Measurements from ENCODE around the gene MCRIP1. TPM values are rescaled to one million over a fixed set of nuclear protein-coding genes. Genes with fewer than 3 reads are reported as not detected.
A peak's percentile ranks its signal among the peaks of the same experiment; 100 is the strongest.

MCRIP1 gene
- total and polyA plus RNA-seq, 9 of the 15 experiments (the other 6 are each of a cell fraction or from before 2014, with no cell fraction given) = 0.39 to 35.8 (median 9.7) TPM

- peak; percentile 82 for TF ChIP-seq GMEB1 (CRISPR knock-in tag; IDR thresholded peaks at IDR 0.05)
- TF ChIP-seq MTA2 (IDR thresholded peaks at IDR 0.05; ENCODE audit: low read depth) = no peak
- TF ChIP-seq, protein P1, sequence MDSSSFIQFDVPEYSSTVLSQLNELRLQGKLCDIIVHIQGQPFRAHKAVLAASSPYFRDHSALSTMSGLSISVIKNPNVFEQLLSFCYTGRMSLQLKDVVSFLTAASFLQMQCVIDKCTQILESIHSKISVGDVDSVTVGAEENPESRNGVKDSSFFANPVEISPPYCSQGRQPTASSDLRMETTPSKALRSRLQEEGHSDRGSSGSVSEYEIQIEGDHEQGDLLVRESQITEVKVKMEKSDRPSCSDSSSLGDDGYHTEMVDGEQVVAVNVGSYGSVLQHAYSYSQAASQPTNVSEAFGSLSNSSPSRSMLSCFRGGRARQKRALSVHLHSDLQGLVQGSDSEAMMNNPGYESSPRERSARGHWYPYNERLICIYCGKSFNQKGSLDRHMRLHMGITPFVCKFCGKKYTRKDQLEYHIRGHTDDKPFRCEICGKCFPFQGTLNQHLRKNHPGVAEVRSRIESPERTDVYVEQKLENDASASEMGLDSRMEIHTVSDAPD (CRISPR knock-in tag; IDR thresholded peaks at IDR 0.05) = no peak
- TF ChIP-seq TOE1 (IDR thresholded peaks at IDR 0.05; ENCODE audit: borderline replicate concordance) = no peak
- TF ChIP-seq TOE1 (CRISPR knock-in tag; IDR thresholded peaks at IDR 0.05; ENCODE audit: borderline replicate concordance, low read depth) = 0 out of 2 replicates have a peak, but pooled peaks have one; percentile 27
- peak; percentile 88 for TF ChIP-seq SAP30 (IDR thresholded peaks at IDR 0.05; ENCODE audit: borderline replicate concordance, insufficient read depth, low read depth, low read length, poor library complexity, severe bottlenecking)
- TF ChIP-seq KLF1 (tag; IDR thresholded peaks at IDR 0.05) = peak; percentile 77; the same call in 1 of the 2 replicates
- TF ChIP-seq GATAD2A (IDR thresholded peaks at IDR 0.05) = 0 out of 2 replicates have a peak, but pooled peaks have one; percentile 40
- peak; percentile 97 for TF ChIP-seq THRB (CRISPR knock-in tag; conservative IDR thresholded peaks at IDR 0.05)
- TF ChIP-seq ZNF639 (CRISPR knock-in tag; conservative IDR thresholded peaks at IDR 0.05 in 1 of 2, IDR thresholded peaks at IDR 0.05 in 1 of 2) = peak in 1 of 2 experiments; percentile 100; a peak in 2 of 4 replicates
- TF ChIP-seq ZNF134 (CRISPR knock-in tag; conservative IDR thresholded peaks at IDR 0.05) = peak; percentile 78
- TF ChIP-seq NR1H2 (CRISPR knock-in tag; IDR thresholded peaks at IDR 0.05) = no peak
- TF ChIP-seq ESRRA (IDR thresholded peaks at IDR 0.05; ENCODE audit: borderline replicate concordance, low read depth) = peak; percentile 50; the same call in 1 of the 2 replicates
- peak; percentile 96 for TF ChIP-seq ERF (CRISPR knock-in tag; IDR thresholded peaks at IDR 0.05)
- TF ChIP-seq ZNF586 (CRISPR knock-in tag; conservative IDR thresholded peaks at IDR 0.05) = peak; percentile 85; the same call in 1 of the 2 replicates
- TF ChIP-seq ELF2 (CRISPR knock-in tag; IDR thresholded peaks at IDR 0.05) = peak; percentile 95
- TF ChIP-seq ZNF77 (CRISPR knock-in tag; IDR thresholded peaks at IDR 0.05) = no peak
- no peak for TF ChIP-seq SMAD1 (IDR thresholded peaks at IDR 0.05; ENCODE audit: low read depth, low read length, partially characterized antibody)
- TF ChIP-seq ZNF316 (IDR thresholded peaks at IDR 0.05) = no peak
- TF ChIP-seq MAX (CRISPR knock-in tag; IDR thresholded peaks at IDR 0.05) = peak; percentile 86
- TF ChIP-seq HDAC8 (tag; IDR thresholded peaks at IDR 0.05) = peak; percentile 93
- no peak for TF ChIP-seq ZNF830 (CRISPR knock-in tag; IDR thresholded peaks at IDR 0.05)
Observed at GRCh38 chr17:81860756-81861568, 27.9 kb upstream of the MCRIP1 start (continued).

Data from K562 (cell line).